Astrocyte (in vitro differentiated cells and primary cell): Measurements from ENCODE around the gene NME3.

Source experiments
- CTCF ChIP-seq: IDR thresholded peaks from 2 replicates; pipeline ENCODE4 v1.5.1; 2011; ENCODE audit warnings: low read depth, mild to moderate bottlenecking, inconsistent platforms, low read length, moderate library complexity; ENCODE audit not compliant: insufficient read depth
- EZH2 ChIP-seq: IDR thresholded peaks from 2 replicates; pipeline ENCODE4 v1.6.1; 2012; ENCODE audit warnings: mild to moderate bottlenecking, low read length, inconsistent platforms; ENCODE audit not compliant: insufficient read depth

GRCh38 chr16:1788708-1789100 lies 17.4 kb upstream of the NME3 start:
- TF ChIP-seq CTCF (no peak), EZH2 (no peak)
